A172 (cell line): Measurements from ENCODE around the gene ARID3B. TPM values are rescaled to one million over a fixed set of nuclear protein-coding genes. Genes with fewer than 3 reads are reported as not detected.
"Not testable (repeated sequence)": the region's sequence is repeated elsewhere in the genome, so short reads cannot be mapped to it uniquely, and the experiment has no call there.

Source experiments
- DNase-seq: peaks from one replicate; pipeline ENCODE4 v3.0.0-alpha.2; 2015; ENCODE audit warnings: low spot score
- total RNA-seq: library from RNA; depleted of rRNA; stranded (reverse); fragments of >200 nt; shearing (Covaris generic); gene quantifications from 2 replicates; pipeline ENCODE4 v1.2.3, GENCODE V29; 2014

Gene ARID3B
- total RNA-seq, 1 experiment from 2014 or later, result 1.7 TPM

GRCh38 chr15:74535388-74536084 is 5.5 kb upstream of the ARID3B start:
- no peak for DNase-seq

- DNase-seq, result no peak
Measured at GRCh38 chr15:74537736-74538135, 3.3 kb upstream of the ARID3B start.

GRCh38 chr15:74539521-74539920 is 1.5 kb upstream of the ARID3B start:
- not testable (repeated sequence) for DNase-seq

GRCh38 chr15:74540161-74540760 is 759 bp upstream of the ARID3B start:
- DNase-seq, result peak; percentile 30

GRCh38 chr15:74541494-74542165 is 610 bp downstream of the ARID3B start:
- DNase-seq, result peak; percentile 62

GRCh38 chr15:74542166-74543042 is 1.4 kb downstream of the ARID3B start:
- no peak for DNase-seq

GRCh38 chr15:74543043-74543422 is 2.0 kb downstream of the ARID3B start:
- DNase-seq, result no peak

GRCh38 chr15:74543583-74543982 is 2.6 kb downstream of the ARID3B start:
- DNase-seq, result no peak

- DNase-seq, result no peak
Measured at GRCh38 chr15:74545086-74545485, 4.1 kb downstream of the ARID3B start.

GRCh38 chr15:74545776-74546656 is 5.0 kb downstream of the ARID3B start:
- peak; percentile 96 for DNase-seq

GRCh38 chr15:74547616-74548015 is 6.6 kb downstream of the ARID3B start:
- DNase-seq, result no peak

GRCh38 chr15:74548241-74548640 is 7.2 kb downstream of the ARID3B start:
- DNase-seq, result no peak

GRCh38 chr15:74549816-74550215 is 8.8 kb downstream of the ARID3B start:
- DNase-seq, result no peak

- DNase-seq, result no peak
Measured at GRCh38 chr15:74551714-74552113, 10.7 kb downstream of the ARID3B start.

- DNase-seq, result no peak
Measured at GRCh38 chr15:74552773-74553441, 11.9 kb downstream of the ARID3B start.

- DNase-seq, result no peak
Measured at GRCh38 chr15:74555192-74555591, 14.2 kb downstream of the ARID3B start.

- no peak for DNase-seq
Measured at GRCh38 chr15:74558706-74559105, 17.7 kb downstream of the ARID3B start.

GRCh38 chr15:74563442-74563841 is 22.4 kb downstream of the ARID3B start:
- DNase-seq, result no peak

- no peak for DNase-seq
Measured at GRCh38 chr15:74564182-74564581, 23.2 kb downstream of the ARID3B start.

GRCh38 chr15:74565381-74566085 is 24.5 kb downstream of the ARID3B start:
- no peak for DNase-seq
